ENCODE data around the gene FRMD8. TPM values are rescaled to one million over a fixed set of nuclear protein-coding genes. Genes with fewer than 3 reads are reported as not detected.

The FRMD8 gene
- polyA plus RNA-seq, 1 donor (not counting 4 experiments of a cell fraction or from before 2014, with no cell fraction given), result 24.1 TPM

- no peak for DNase-seq (ENCODE audit: low read depth, low spot score)
- no peak overlapping the region for H3K4me2 ChIP-seq (ENCODE audit: control insufficient read depth, extremely low read depth, insufficient read depth, low read depth, low read length)
- no peak overlapping the region for H3K9ac ChIP-seq (ENCODE audit: control insufficient read depth, extremely low read depth, insufficient read depth, low read length)
- H3K27ac ChIP-seq (ENCODE audit: control insufficient read depth, insufficient read depth, low read length), result no peak overlapping the region
- H4K20me1 ChIP-seq (ENCODE audit: control insufficient read depth, extremely low read depth, insufficient read depth, low read length), result peaks cover 36% of the 10 kb centered on the region
- H3K4me3 ChIP-seq (ENCODE audit: control insufficient read depth in 2 of 3, extremely low read depth in 1 of 3, insufficient read depth in 2 of 3, low read depth in 1 of 3, low read length in 3 of 3), result no peak overlapping the region
- no peaks in the 10 kb centered on the region for H3K9me1 ChIP-seq (ENCODE audit: control insufficient read depth, extremely low read depth, insufficient read depth, low read length)
- no peaks in the 10 kb centered on the region for H3K9me3 ChIP-seq (ENCODE audit: control insufficient read depth, low read depth, low read length)
- TF ChIP-seq EZH2 (IDR thresholded peaks at IDR 0.05; ENCODE audit: low read length), result no peak
- no peak for TF ChIP-seq CTCF (optimal IDR thresholded peaks at IDR 0.05 in 1 of 3, IDR thresholded peaks at IDR 0.05 in 1 of 3, conservative IDR thresholded peaks at IDR 0.05 in 1 of 3; ENCODE audit: extremely low read depth in 1 of 3, insufficient read depth in 2 of 3, low read length in 3 of 3)
- H3K27me3 ChIP-seq (ENCODE audit: control insufficient read depth, extremely low read depth, insufficient read depth, low read length), result no peaks in the 10 kb centered on the region
- peaks cover 16 to 49% of the 10 kb centered on the region in 2 experiments for H3K36me3 ChIP-seq (ENCODE audit: control insufficient read depth in 2 of 2, extremely low read depth in 1 of 2, insufficient read depth in 2 of 2, low read length in 2 of 2)
- FAIRE-seq, result no peak
- H2AFZ ChIP-seq (ENCODE audit: control insufficient read depth, low read length), result no peak overlapping the region
- H3K4me1 ChIP-seq (ENCODE audit: control insufficient read depth, extremely low read depth, insufficient read depth, low read length), result peaks cover 8% of the 10 kb centered on the region
- peaks cover 27% of the 10 kb centered on the region for H3K79me2 ChIP-seq (ENCODE audit: control insufficient read depth, insufficient read depth, low read length)
- dilution Hi-C loops (cut with MboI; ENCODE audit: extremely low pct_ligation_motif_present, low sequenced_read_pairs), result no loop called here
Measured at GRCh38 chr11:65435981-65436411, 49.6 kb downstream of the FRMD8 start.

- Histone ChIP-seq H3K27me3 (ENCODE audit: control insufficient read depth, extremely low read depth, insufficient read depth, low read length) (no peaks in the 10 kb centered on the region), H3K4me2 (ENCODE audit: control insufficient read depth, extremely low read depth, insufficient read depth, low read depth, low read length) (no peak overlapping the region), H3K79me2 (ENCODE audit: control insufficient read depth, insufficient read depth, low read length) (peaks cover 24% of the 10 kb centered on the region), H4K20me1 (ENCODE audit: control insufficient read depth, extremely low read depth, insufficient read depth, low read length) (peaks cover 34% of the 10 kb centered on the region), H3K4me1 (ENCODE audit: control insufficient read depth, extremely low read depth, insufficient read depth, low read length) (peaks cover 13% of the 10 kb centered on the region), H3K27ac (ENCODE audit: control insufficient read depth, insufficient read depth, low read length) (no peak overlapping the region), H3K9me3 (ENCODE audit: control insufficient read depth, low read depth, low read length) (no peaks in the 10 kb centered on the region), H3K9me1 (ENCODE audit: control insufficient read depth, extremely low read depth, insufficient read depth, low read length) (no peaks in the 10 kb centered on the region), H3K9ac (ENCODE audit: control insufficient read depth, extremely low read depth, insufficient read depth, low read length) (no peak overlapping the region), H3K36me3 (ENCODE audit: control insufficient read depth in 2 of 2, extremely low read depth in 1 of 2, insufficient read depth in 2 of 2, low read length in 2 of 2) (peaks cover 16 to 52% of the 10 kb centered on the region in 2 experiments), H2AFZ (ENCODE audit: control insufficient read depth, low read length) (no peak overlapping the region), H3K4me3 (ENCODE audit: control insufficient read depth in 2 of 3, extremely low read depth in 1 of 3, insufficient read depth in 2 of 3, low read depth in 1 of 3, low read length in 3 of 3) (no peak overlapping the region)
- dilution Hi-C loops (cut with MboI; ENCODE audit: extremely low pct_ligation_motif_present, low sequenced_read_pairs), result no loop called here
- TF ChIP-seq CTCF (optimal IDR thresholded peaks at IDR 0.05 in 1 of 3, IDR thresholded peaks at IDR 0.05 in 1 of 3, conservative IDR thresholded peaks at IDR 0.05 in 1 of 3; ENCODE audit: extremely low read depth in 1 of 3, insufficient read depth in 2 of 3, low read length in 3 of 3), result no peak
- no peak for TF ChIP-seq EZH2 (IDR thresholded peaks at IDR 0.05; ENCODE audit: low read length)
- DNase-seq (ENCODE audit: low read depth, low spot score), result no peak
- no peak for FAIRE-seq
Measured at GRCh38 chr11:65436412-65437032, 50.1 kb downstream of the FRMD8 start.
